Hepatocyte (in vitro differentiated cells): ENCODE data around the gene CMTM7. TPM values are rescaled to one million over a fixed set of nuclear protein-coding genes. Genes with fewer than 3 reads are reported as not detected.

ENCODE experiments used
- DNase-seq: peaks from one replicate; pipeline ENCODE4 v3.0.0-alpha.2; 2016; ENCODE audit warnings: low spot score
- H2AFZ ChIP-seq: fragments of 200-600 bp; sonication (generic); 2 replicates; pipeline ENCODE4 v1.6.0; 2016; ENCODE audit warnings: antibody characterized with exemption, mild to moderate bottlenecking
- H3K27ac ChIP-seq: fragments of 200-600 bp; sonication (generic); 2 replicates; pipeline ENCODE4 v1.5.1; 2016; ENCODE audit warnings: mild to moderate bottlenecking
- H3K27me3 ChIP-seq: fragments of 200-600 bp; sonication (generic); 2 replicates; pipeline ENCODE4 v1.6.1; 2016
- H3K36me3 ChIP-seq: fragments of 200-600 bp; sonication (generic); replicated peaks from 2 replicates; pipeline ENCODE4 v1.5.1; 2016; ENCODE audit warnings: low read depth; ENCODE audit not compliant: insufficient read depth
- H3K4me1 ChIP-seq: fragments of 200-600 bp; sonication (generic); 2 replicates; pipeline ENCODE4 v1.5.1; 2016; ENCODE audit warnings: mild to moderate bottlenecking, moderate library complexity; ENCODE audit not compliant: insufficient read depth
- H3K4me2 ChIP-seq: fragments of 200-600 bp; sonication (generic); 2 replicates; pipeline ENCODE4 v1.6.0; 2016
- H3K4me3 ChIP-seq: fragments of 200-600 bp; sonication (generic); 2 replicates; pipeline ENCODE4 v1.5.1; 2016; ENCODE audit warnings: mild to moderate bottlenecking
- H3K79me2 ChIP-seq: fragments of 200-600 bp; sonication (generic); 2 replicates; pipeline ENCODE4 v1.6.0; 2017; ENCODE audit warnings: mild to moderate bottlenecking
- H3K9me2 ChIP-seq: fragments of 200-600 bp; sonication (generic); replicated peaks from 2 replicates; pipeline ENCODE4 v1.6.0; 2017; ENCODE audit warnings: mild to moderate bottlenecking; ENCODE audit not compliant: insufficient read depth
- H3K9me3 ChIP-seq: fragments of 200-600 bp; sonication (generic); 2 replicates; pipeline ENCODE4 v1.5.1; 2016; ENCODE audit warnings: low read depth, mild to moderate bottlenecking
- H4K20me1 ChIP-seq: fragments of 200-600 bp; sonication (generic); 2 replicates; pipeline ENCODE4 v1.6.0; 2016; ENCODE audit warnings: mild to moderate bottlenecking; ENCODE audit not compliant: insufficient read depth, poor library complexity, severe bottlenecking
- EZH2 ChIP-seq: fragments of 200-600 bp; sonication (generic); IDR thresholded peaks from 2 replicates; pipeline ENCODE4 v1.6.1; 2016; ENCODE audit warnings: antibody characterized with exemption, mild to moderate bottlenecking, borderline replicate concordance
- EZH2phosphoT487 ChIP-seq: fragments of 200-600 bp; sonication (generic); IDR thresholded peaks from one replicate; pipeline ENCODE4 v1.6.1; 2018; ENCODE audit warnings: antibody characterized with exemption, mild to moderate bottlenecking, low read depth, moderate library complexity; ENCODE audit not compliant: unreplicated experiment, severe bottlenecking
- WGBS: methylation state at CpG from one replicate; pipeline ENCODE4 v1.1.6; 2016; ENCODE audit warnings: low lambda C conversion rate; ENCODE audit errors: missing lambda C conversion rate; 5-methylcytosine and 5-hydroxymethylcytosine counted together
- polyA plus RNA-seq: library from polyadenylated mRNA; unstranded; fragments of >200 nt; fragmentation: Nextera tagmentation; extraction: Ambion mirVana; gene quantifications from 2 replicates; pipeline ENCODE4 v1.2.1, GENCODE V29; 2016
- total RNA-seq: library from RNA; depleted of rRNA; stranded (reverse); fragments of >200 nt; gene quantifications from 2 replicates; pipeline ENCODE4 v1.2.3, GENCODE V29; 2014
- TF ChIP-seq, protein P1 (sequence below): fragments of 200-600 bp; sonication (generic); IDR thresholded peaks from 2 replicates; pipeline ENCODE4 v1.5.1; 2016; ENCODE audit warnings: antibody characterized with exemption, mild to moderate bottlenecking; ENCODE audit not compliant: poor library complexity

CMTM7 gene
- total and polyA plus RNA-seq, 2 experiments from 2014 or later = 6.1 to 63.0 TPM

GRCh38 chr3:32376115-32376514, 15.5 kb upstream of the CMTM7 start:
- H3K27me3 ChIP-seq = no peaks in the 10 kb centered on the region
- no peaks in the 10 kb centered on the region for H4K20me1 ChIP-seq
- DNase-seq = no peak
- no peaks in the 10 kb centered on the region for H3K4me1 ChIP-seq
- no peaks in the 10 kb centered on the region for H3K9me3 ChIP-seq
- no peak overlapping the region for H3K4me2 ChIP-seq
- H3K9me2 ChIP-seq = no peaks in the 10 kb centered on the region
- H3K36me3 ChIP-seq = no peaks in the 10 kb centered on the region
- H3K79me2 ChIP-seq = no peaks in the 10 kb centered on the region
- H3K4me3 ChIP-seq = no peak overlapping the region
- H3K27ac ChIP-seq = no peak overlapping the region
- no peak for TF ChIP-seq EZH2
- TF ChIP-seq, protein P1, sequence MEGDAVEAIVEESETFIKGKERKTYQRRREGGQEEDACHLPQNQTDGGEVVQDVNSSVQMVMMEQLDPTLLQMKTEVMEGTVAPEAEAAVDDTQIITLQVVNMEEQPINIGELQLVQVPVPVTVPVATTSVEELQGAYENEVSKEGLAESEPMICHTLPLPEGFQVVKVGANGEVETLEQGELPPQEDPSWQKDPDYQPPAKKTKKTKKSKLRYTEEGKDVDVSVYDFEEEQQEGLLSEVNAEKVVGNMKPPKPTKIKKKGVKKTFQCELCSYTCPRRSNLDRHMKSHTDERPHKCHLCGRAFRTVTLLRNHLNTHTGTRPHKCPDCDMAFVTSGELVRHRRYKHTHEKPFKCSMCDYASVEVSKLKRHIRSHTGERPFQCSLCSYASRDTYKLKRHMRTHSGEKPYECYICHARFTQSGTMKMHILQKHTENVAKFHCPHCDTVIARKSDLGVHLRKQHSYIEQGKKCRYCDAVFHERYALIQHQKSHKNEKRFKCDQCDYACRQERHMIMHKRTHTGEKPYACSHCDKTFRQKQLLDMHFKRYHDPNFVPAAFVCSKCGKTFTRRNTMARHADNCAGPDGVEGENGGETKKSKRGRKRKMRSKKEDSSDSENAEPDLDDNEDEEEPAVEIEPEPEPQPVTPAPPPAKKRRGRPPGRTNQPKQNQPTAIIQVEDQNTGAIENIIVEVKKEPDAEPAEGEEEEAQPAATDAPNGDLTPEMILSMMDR = no peak
- TF ChIP-seq EZH2phosphoT487 = no peak
- WGBS = 86% methylated on average over 2 of the region's 2 CpGs
- no peak overlapping the region for H2AFZ ChIP-seq

DNA sequence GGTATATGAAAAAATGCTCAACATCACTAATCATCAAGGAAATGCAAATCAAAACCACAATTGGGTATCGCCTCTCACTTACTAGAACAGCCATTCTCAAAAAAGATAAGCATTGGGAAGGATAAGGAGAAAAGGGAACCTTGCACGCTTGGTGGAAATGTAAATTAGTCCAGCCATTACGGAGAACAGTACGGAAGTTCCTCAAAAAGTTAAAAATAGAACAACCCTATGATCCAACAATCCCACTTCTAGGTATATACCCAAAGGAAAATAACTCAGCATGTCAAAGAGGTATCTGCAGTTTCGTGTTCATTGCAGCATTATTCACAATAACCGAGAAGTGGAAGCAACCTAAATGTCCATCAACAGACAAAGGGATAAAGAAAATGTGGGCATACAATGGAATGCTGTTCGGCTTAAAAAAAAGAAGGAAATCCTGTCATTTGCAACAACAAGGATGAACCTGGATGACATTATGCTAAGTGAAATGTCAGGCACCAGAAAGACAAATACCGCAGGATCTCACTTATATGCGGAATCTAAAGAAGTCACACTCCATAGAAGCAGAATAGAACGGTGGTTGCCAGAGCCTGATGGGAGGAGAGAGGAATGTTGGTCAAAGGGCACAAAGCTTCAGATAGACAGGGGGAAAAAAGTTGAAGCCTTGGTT, 11.7 kb upstream of the CMTM7 start:
- Histone ChIP-seq H3K4me1 (no peaks in the 10 kb centered on the region), H3K4me2 (peak overlapping the region; percentile 22), H3K4me3 (no peak overlapping the region), H2AFZ (no peak overlapping the region), H3K9me2 (no peaks in the 10 kb centered on the region), H4K20me1 (no peaks in the 10 kb centered on the region), H3K36me3 (no peaks in the 10 kb centered on the region), H3K27me3 (no peaks in the 10 kb centered on the region), H3K79me2 (no peaks in the 10 kb centered on the region), H3K27ac (peak overlapping the region; percentile 28), H3K9me3 (no peaks in the 10 kb centered on the region)
- DNase-seq = no peak
- WGBS = 71% methylated on average over 10 of the region's 10 CpGs
- TF ChIP-seq EZH2 (no peak), EZH2phosphoT487 (no peak)
- TF ChIP-seq, protein P1 = no peak

DNA sequence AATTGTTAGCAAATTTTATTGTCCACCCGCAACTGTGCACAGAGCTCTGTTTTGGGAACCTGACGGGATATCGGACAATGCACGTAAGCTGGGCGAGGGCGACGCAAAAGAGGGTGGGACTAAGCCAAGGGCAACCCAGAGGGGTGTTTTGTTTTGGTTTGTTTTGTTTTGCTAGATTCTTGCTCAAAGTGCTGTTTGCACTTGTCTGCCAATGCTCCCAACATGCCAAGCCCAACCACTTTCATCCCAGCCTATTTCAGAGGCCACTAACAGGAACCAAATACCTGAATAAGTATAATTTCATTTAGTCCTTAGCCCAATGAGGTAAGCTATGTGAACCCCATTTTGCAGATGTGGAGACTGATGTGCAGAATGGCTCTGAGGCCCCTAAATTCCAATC, 9.7 kb upstream of the CMTM7 start:
- Histone ChIP-seq H3K9me2 (no peaks in the 10 kb centered on the region), H2AFZ (no peak overlapping the region), H3K4me3 (no peak overlapping the region), H3K36me3 (no peaks in the 10 kb centered on the region), H3K4me1 (no peaks in the 10 kb centered on the region), H4K20me1 (no peaks in the 10 kb centered on the region), H3K27ac (no peak overlapping the region), H3K27me3 (no peaks in the 10 kb centered on the region), H3K79me2 (no peaks in the 10 kb centered on the region), H3K9me3 (no peaks in the 10 kb centered on the region), H3K4me2 (no peak overlapping the region)
- no peak for DNase-seq
- 89% methylated on average over 7 of the region's 7 CpGs for WGBS
- TF ChIP-seq, protein P1 = no peak
- TF ChIP-seq EZH2 = no peak
- no peak for TF ChIP-seq EZH2phosphoT487
